HG02798 (cell line): Measurements from ENCODE around the gene ARPP19.
A peak's percentile ranks its signal among the peaks of the same experiment; 100 is the strongest.
"Not testable (repeated sequence)": the region's sequence is repeated elsewhere in the genome, so short reads cannot be mapped to it uniquely, and the experiment has no call there.

Experiments used
- ATAC-seq: cut with Tn5 transposase; IDR thresholded peaks from one replicate; pipeline ENCODE4 v1.9.1; 2021; ENCODE audit warnings: mild to moderate bottlenecking; ENCODE audit not compliant: unreplicated experiment, poor library complexity

Gene ARPP19, protein sequence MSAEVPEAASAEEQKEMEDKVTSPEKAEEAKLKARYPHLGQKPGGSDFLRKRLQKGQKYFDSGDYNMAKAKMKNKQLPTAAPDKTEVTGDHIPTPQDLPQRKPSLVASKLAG

DNA sequence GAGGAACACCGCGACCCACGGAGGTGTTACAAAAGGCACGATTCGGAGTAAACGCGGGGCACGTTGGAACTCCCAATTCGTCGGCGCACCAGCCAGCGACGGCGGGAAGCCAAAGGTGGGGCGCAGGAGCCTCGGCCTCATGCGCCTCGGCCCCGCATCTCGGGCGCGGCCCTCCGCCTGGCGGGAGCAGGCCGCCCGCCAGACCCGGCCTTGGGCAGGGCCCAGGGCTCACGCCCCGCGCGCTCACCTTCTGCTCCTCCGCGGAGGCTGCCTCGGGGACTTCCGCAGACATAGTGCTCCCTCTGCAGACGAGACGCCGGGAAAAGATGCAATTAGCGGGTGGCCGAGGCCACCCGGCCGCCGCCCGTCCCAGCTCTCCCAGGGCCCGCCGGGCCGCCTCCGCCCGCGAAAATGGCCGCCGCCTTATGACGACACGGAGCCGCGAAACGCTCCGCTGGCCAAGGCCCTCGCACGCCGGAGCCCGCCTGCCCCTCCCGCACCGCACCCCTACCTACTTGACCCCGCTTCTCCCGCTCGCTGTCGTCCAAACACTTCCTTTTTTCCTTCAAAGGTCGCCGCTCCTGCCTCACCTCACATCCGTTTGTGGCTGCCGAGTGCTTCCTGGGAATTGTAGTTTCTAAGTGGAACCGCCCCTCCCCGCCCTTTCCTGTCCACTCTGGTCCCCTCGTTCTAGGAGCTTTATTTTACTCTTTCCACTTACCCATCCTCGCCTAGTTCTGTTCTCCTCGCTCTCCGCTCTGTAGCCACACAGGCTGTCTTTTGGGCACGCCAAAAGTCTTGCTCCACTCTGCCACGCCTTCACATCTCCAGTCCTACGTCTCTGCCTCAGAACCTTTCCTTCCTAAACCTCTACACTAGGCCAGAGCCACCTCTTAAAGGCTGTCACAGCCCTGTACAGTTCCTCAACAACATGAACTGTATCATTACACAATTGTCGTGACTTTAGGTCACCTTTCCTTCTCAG, at the start of gene ARPP19:
Gene ARPP19 (minus strand): TSS at position 430 of the 985 bp plus-strand sequence. CDS start 138 bp downstream, at position 292.
- ATAC-seq: peak; percentile 78

DNA sequence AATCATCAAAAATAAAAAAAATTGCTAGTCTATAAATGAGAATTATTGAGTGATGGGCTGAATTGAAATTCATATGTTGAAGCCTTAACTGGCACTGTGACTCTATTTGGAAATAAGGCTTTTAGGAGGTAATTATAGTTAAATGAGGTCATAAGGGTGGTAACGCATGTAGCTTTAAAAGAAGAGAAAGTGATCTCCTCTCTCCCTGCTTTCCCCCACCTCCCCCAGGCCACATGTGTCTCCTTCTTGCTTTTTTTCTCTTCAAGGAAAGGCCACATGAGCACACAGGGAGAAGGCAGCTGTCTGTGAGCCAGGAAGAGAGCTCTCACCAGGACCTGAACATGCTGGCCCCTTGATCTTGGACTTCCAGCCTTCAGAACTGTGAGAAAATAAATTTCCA, 48.2 kb upstream of the ARPP19 start:
- no peak for ATAC-seq

DNA sequence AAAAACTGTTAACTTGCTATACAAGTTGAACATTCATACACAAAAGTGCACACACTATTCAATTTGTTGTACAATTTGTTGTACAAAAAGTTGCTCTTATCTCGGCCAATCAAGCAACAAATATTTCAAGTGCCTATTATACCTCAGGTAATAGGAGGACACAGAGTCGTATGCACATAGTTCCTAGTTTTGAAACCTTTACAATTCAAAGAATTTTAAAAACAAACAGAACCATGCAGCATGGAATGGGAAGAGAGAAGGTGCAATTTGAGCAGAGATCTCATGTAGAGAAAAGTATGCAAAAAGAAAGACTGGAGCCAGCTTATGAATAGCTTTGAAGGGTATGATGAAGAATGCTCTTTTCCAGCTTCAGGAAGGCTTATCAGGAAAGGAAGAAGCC, 46.5 kb upstream of the ARPP19 start:
- ATAC-seq: no peak

DNA sequence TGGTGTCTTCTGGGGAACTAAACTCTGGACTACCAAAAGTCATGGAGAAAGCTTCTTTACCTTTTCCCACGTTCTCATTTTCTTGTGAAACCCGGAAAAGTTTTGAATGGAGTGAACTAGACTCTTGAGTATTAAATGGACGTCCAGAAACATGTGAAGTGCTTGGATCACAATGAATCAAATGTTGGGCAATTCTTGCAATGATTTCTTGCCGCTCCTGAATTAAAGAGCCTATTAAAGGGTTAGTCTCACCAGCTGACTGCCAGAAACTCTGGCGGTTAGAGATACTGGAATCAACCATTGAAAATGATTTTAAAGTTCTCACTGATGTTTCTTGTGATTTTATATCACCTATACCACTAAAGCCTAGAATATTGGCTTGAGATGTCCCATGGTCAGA, 40.8 kb upstream of the ARPP19 start:
- ATAC-seq: no peak

DNA sequence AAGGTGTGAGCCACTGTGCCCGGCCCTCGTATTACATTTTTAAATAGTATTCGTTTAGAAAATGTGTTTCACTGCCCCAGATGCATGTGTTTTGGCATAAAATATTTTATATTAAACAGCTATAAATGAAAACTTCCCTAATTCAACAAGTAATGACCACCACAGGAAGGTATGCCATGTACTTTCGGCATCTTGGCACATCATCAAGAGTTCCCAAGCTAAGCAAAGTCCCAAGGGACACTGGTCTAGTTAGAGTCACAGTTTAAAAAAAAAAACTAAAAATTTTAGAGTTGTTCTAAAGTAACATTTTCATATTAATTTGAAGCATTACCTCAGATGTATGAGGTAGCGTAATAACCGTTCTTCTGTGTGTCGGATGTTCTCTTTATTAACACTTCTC, 15.6 kb upstream of the ARPP19 start:
- no peak for ATAC-seq

DNA sequence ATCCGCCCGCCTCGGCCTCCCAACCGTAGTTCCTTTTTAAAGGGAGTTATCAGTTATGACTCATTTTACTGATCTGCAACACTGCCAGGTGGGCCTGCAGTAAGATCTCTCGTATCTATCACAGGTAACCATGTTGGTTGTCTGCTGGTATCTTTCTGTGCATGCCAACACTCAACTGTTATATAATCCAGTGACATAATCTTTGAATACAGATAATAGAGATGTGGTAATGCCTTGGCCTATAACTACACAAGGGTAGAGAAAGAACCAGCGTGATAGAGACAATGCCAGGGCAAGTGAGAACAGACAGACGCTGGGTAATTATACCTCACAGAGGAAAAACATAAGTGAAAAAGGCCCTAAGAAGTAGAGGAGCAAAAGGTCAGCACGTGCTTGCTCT, 11.0 kb upstream of the ARPP19 start:
- no peak for ATAC-seq

DNA sequence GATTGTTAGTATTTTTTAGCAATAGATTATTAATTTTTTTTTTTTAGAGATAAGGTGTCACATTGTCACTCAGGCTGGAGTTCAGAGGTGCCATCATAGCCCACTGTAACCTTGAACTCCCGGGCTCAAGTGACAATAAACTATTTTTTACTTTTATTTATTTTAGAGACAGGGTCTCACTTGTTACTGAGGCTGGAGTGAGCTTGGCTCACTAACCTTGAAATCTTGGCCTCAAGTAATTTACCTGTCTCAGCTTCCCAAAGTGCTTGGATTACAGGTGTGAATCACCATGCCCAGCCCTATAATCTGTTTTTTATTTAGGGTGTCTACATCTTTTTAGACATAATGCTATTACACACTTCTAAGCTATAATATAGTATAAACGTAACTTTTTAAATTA, 7.9 kb upstream of the ARPP19 start:
- no peak for ATAC-seq

DNA sequence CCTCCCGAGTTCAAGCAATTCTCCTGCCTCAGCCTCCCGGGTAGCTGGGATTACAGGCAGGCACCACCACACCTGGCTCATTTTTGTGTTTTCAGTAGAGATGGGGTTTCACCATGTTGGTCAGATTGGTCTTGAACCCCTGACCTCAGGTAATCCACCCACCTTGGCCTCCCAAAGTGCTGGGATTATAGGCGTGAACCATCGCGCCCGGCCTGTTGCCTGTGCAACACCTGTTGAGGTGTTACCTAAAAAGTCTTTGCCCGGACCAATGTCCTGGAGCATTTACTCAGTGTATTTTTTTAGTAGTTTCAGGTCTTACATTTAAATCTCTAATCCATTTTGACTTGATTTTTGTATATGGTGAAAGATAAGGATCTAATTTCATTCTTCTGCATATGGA, 6.7 kb upstream of the ARPP19 start:
- ATAC-seq: not testable (repeated sequence)

DNA sequence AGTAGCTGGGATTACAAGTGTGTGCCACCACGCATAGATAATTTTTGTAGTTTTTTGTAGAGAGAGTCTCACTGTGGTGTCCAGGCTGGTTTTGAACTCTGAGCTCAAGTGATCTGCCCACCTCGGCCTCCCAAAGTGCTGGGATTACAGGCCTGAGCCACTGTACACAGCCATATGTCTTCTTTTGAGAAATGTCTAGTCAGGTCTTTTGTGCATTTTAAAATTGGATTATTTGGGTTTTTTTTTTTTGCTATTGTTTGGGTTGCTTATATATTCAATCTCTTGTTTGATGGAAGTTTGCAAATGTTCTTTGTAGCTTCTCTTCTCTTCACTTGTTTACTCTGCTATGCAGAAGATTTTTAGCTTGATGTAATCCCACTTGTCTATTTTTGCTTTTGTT, 6.2 kb upstream of the ARPP19 start:
- no peak for ATAC-seq

DNA sequence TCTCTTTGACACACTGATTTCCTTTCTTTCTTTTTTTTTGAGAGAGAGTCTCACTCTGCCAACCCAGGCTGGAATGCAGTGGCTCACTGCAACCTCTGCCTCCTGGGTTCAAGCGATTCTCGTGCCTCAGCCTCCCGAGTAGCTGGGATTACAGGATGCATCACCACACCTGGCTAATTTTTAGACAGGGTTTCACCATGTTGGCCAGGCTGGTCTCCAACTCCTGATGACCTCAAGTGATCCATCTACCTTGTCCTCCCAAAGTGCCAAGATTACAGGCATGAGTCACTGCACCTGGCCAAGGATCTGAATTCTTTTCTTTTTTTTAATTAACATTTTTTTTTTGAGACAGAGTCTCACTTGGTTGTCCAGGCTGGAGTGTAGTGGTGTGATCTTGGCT, 5.8 kb upstream of the ARPP19 start:
- not testable (repeated sequence) for ATAC-seq

DNA sequence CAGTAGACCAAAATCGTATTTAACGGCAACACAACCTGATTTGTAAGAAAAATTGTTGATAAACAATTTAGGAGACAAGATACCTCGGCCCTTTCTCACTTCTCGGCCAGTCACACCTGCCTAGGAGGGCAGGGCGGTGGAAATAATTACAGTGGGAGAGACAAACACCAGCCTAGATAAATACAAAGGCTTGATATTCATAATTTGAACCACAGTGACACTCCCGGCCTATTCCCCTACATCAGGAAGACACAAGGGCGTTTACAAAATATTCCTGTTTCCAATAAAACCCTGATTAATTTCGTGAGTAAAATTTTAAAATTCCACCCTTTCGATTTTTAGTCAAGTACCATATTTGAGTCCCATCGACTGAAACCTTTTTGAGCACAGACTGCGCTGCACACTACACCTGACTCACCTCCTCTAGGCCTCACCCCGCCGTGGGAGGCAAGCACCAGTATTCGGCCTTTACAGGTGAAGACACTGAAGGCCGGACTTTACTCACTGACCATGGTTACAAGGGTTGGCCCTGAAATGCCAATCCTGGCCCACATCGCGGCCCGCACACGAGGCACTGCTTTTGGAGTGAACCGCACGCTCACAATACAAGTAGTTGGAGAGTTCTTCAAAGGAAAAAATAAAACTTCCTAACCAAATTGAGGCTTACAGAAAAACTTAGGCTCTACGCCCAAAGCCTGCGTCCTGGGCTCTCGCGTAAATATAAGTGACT, 794 bp downstream of the ARPP19 start:
- no peak for ATAC-seq

DNA sequence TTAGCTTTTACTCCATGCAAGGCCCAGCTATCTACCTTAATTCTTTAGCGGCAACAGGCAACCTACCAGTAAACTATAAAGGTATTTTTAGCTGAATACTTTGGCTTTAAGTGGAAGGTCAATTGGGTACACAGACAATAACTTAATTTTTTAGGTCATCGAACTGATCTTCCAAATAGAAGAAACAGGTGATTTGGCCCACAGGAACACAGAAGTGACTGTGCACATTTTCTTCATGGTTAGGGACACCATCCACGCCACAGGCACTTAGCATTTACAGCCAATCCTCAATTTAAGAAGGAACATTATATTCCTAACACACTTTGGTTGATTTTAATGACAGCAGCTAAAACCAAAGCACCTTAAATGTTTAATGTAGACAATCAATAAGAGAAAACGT, 1.9 kb downstream of the ARPP19 start:
- no peak for ATAC-seq

DNA sequence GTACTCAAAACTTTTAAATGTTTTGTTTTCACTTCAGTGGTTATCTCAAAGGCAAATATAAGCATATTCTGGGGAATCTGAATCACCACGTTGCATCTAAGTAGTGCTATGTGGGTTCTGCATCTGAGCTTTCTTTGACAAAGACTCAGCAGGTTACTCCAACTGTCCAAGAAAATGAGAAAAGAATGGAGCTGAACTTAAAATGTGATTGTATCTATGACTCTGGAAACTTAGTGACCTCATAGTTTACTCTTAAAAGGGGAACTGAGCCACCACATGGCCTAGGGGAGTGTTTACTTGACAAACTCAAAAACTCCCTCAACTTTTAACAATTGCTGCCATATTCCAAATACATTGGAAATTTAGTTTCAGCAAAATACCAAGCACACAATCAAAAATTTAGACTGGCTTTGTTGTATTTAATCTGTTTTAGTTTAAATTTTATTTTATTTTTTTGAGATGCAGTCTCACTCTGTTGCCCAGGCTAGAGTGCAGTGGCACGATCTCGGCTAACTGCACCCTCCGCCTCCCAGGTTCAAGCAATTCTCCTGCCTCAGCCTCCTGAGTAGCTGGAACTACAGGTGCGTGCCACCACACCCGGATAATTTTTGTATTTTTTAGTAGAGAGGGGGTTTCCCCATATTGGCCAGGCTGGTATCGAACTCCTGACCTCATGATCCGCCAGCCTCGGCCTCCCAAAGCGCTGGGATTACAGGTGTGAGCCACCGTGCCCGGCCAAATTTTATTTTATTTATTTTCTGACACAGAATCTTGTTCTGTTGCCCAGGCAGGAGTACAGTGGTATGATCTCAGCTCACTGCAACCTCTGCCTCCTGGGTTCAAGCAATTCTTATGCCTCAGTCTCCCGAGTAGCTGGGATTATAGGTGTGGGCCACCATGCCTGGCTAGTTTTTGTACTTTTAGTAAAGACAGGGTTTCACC, 3.1 kb downstream of the ARPP19 start:
- ATAC-seq: peak; percentile 45

DNA sequence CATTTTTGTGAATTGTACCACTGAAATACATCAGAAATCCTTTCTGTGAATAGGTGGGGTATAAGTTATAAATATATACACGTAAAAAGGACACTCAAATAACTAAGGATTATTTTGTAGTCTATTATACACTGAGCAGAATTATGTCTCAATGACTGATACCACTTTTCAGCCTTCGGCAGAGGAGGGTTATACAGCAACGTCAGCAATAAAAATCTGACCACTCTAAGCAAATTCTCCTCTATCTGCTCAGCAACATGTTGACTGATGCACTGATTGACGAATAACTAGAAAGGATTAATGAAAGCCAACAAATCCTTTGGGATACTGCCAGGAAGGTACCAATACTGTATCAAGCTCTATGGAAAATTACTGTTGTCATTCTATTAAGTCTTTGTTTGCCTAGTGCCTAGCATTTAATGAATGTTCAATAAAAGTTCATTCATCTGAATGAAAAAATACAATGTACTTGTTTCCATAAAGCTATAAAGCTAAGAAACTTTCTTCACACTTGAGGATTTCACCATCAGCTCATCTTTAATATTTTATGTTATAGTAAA, 5.2 kb downstream of the ARPP19 start:
- no peak for ATAC-seq

DNA sequence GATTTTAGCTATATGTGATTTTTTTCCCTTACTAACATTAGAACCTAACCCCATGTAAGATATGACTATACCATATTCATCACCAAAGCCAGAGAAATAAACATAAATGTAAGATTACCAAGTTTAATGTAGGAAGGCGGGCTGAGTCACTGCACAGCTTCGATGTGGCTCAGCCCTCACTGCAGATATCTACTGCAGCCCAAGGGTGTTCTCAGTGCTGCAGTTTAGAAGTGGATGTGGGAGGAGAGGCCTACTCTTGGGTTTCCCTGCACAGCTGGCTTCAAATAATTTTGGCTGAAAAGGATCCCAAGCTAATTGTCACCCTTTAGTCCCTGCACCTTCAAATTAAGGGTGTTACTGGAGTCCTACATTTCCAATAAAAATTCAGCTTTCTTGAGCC, 9.3 kb downstream of the ARPP19 start:
- peak; percentile 32 for ATAC-seq

DNA sequence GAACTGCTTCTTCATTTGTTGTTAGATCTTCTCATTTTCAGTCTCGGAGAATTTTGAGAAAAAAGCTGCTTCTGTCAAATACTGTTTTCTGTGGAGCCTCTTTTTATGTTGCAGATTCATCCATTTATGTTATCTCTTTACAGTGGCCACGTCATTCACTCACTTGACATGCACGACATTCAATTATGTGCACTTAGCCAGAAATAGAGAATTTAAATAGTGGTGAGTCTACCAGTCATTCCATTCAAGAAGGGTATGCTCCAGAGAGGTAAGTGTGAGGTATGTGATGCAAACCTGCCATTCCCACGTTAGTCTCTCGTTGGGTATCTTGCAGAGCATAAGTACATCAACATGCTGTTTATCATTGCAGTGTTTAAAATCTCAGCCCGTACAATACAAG, 9.8 kb downstream of the ARPP19 start:
- ATAC-seq: peak; percentile 30

DNA sequence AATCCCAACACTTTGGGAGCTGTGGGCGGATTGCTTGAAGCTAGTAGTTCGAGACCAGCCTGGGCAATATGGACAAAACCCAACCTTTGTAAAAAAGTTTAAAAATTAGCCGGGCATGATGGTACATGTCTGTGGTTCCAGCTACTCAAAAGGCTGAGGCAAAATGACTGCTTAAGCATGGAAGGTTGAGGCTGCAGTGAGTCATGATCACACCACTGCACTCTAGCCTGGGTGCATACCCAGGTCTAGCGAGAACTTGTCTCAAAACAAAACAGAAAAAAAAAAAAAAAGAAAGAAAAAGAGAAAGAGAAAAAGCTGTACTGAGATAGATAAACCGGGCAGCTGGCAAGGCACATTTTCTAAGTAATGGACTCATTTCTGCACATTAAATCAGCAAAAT, 10.6 kb downstream of the ARPP19 start:
- ATAC-seq: peak; percentile 91

DNA sequence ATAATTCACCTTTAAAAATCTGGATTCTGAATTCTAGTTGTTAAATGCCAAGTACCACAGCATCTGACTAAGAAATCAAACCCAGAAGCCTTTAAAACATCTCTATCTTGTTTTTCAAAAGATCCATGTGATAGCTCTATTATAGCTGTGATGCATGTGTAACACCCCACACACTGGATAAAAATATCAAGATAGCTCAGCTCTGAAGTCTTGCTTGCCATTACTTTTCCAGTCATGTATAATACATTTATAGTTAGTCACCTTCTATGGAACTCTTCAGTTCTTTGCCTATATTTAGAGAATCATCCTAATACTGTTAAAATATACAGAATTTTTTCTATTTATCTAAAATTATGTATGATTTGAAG, 11.6 kb downstream of the ARPP19 start:
- ATAC-seq: no peak

DNA sequence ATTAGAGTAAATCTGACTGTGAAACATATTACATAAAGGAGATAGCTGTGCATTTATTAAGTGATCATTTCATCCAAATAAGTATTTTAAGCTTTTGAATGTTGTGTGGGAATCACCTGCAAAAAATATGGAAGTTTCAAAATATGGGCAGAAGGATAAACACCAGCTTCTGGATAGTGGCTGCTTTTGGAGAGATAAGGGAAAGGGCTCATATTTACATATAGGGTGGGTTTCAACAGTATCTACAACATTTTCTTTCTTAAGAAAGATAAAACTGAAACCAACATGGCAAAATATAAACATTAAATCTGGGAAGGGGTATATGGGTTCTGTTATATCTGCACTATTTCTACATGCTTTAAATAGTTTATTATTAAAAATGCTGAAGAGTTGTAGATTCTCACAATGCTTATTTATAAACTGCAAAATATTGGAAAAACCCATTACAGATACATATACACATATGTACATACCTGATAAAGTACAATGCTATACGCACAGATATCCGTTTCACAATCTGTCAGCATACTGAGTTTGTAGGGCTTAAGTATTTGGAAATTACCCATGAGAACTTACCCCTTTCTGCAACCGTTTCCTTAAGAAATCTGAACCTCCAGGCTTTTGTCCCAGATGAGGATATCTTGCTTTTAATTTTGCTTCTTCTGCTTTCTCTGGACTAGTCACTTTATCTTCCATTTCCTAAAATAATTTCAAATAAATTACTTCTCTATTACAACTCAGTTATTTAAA, 12.1 kb downstream of the ARPP19 start:
- no peak for ATAC-seq
